ENCODE results near the gene HOXC13.

The HOXC13 gene

GRCh38 chr12:53955036-53955775 lies 16.6 kb downstream of the HOXC13 start:
- no peak for TF ChIP-seq POLR2A (IDR thresholded peaks at IDR 0.05; ENCODE audit: low read depth, low read length)
- FAIRE-seq (no peak), DNase-seq (ENCODE audit: insufficient read length, low spot score) (no peak)

- no peak for FAIRE-seq
- no peak for DNase-seq (ENCODE audit: insufficient read length, low spot score)
- no peak for TF ChIP-seq POLR2A (IDR thresholded peaks at IDR 0.05; ENCODE audit: low read depth, low read length)
These were observed 17.2 kb downstream of the HOXC13 start for GRCh38 chr12:53955776-53956250.

DNA sequence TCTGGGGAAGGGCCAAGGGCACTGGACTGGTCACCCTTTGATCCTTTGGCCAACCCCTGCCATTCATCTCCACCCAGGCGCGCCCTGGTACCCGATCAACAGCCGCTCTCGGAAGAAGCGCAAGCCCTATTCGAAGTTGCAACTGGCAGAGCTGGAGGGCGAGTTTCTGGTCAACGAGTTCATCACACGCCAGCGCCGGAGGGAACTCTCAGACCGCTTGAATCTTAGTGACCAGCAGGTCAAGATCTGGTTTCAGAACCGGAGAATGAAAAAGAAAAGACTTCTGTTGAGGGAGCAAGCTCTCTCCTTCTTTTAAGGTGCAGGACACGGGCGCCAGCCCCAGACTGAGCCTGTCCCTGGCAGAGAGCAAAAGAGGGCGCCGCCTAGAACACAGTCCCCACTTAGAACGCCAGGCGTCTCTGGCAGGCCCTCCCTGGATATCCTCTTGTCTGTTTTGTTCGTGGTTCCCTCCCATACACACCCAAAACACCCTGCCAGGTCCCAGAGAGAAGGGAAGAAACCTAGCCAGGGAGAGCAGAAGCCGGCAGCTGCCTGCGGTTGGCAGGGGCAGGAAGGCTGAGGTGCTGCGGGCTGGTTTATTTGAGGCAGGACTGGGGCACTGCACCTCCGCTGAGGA lies 17.7 kb downstream of the HOXC13 start:
- DNase-seq (ENCODE audit: insufficient read length, low spot score) (no peak), FAIRE-seq (no peak)
- no peak for TF ChIP-seq POLR2A (IDR thresholded peaks at IDR 0.05; ENCODE audit: low read depth, low read length)

- TF ChIP-seq POLR2A (IDR thresholded peaks at IDR 0.05; ENCODE audit: low read depth, low read length) = no peak
- no peak for DNase-seq (ENCODE audit: insufficient read length, low spot score)
- FAIRE-seq = no peak
These were observed 18.4 kb downstream of the HOXC13 start for GRCh38 chr12:53956914-53957536.

GRCh38 chr12:53958128-53958527 lies 19.5 kb downstream of the HOXC13 start:
- no peak for TF ChIP-seq POLR2A (IDR thresholded peaks at IDR 0.05; ENCODE audit: low read depth, low read length)
- FAIRE-seq = no peak
- DNase-seq (ENCODE audit: insufficient read length, low spot score) = no peak

DNA sequence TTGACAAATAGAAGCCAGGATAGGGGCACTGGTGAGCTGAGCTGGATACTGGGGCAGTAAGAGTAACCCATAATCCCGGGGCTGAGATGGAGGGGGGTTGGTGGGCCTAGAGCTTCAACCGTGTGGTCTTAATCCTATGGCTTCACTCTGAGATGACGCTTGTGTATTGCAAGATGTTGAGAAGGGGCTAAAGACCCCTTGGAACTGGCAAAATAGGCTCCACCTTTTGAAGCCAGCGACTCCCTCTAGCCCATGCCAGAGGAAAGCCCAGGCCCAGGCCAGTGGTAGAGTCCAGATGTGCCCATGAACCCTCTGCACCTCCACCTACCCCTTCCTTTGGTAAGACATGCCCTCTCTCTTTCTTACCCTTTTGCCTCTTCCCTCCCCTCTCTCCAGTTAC lies 20.7 kb downstream of the HOXC13 start:
- TF ChIP-seq POLR2A (IDR thresholded peaks at IDR 0.05; ENCODE audit: low read depth, low read length) = no peak
- DNase-seq (ENCODE audit: insufficient read length, low spot score) = no peak
- FAIRE-seq = no peak

GRCh38 chr12:53960187-53961024 lies 21.8 kb downstream of the HOXC13 start:
- DNase-seq (ENCODE audit: insufficient read length, low spot score) (no peak), FAIRE-seq (no peak)
- TF ChIP-seq POLR2A (IDR thresholded peaks at IDR 0.05; ENCODE audit: low read depth, low read length) = no peak

DNA sequence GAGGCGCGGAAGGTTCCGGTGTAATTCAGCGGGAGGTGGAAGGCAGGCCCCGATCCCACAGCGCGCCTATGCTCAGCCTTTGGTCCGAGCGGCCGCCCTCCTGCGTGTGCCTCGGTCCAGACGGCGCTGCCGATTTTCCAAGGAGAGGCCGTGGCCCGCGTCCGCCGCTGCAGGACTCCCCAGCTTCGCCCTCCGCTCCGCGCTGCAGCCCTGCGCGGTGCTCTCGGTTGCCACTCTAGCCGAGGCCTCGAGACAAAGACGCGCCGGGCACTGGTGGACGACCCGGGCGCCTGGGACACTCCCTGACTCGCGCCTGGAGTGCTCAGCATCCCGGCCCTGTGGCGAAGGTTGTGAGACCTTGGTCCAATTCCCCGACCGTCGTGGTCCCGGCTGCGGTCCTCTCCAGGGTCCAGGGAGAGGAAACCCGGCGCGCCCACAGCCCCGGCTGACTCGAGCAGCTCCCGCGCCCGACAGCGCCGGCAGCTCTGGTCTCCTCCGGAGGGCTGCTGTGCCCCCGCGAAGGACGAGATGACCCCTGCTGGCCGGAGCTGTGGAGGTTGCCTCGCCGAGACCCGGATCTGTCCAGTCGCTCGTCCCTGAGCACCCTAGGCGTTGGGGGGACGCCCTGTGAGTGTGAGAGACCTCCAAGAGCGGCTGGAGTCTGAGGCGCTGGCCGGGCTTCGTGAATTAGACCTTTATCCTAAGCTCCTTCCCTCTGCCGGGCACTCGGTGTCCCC lies 22.6 kb downstream of the HOXC13 start:
- no peak for TF ChIP-seq POLR2A (IDR thresholded peaks at IDR 0.05; ENCODE audit: low read depth, low read length)
- DNase-seq (ENCODE audit: insufficient read length, low spot score) (no peak), FAIRE-seq (no peak)

- FAIRE-seq (no peak), DNase-seq (ENCODE audit: insufficient read length, low spot score) (no peak)
- TF ChIP-seq POLR2A (IDR thresholded peaks at IDR 0.05; ENCODE audit: low read depth, low read length) = no peak
These were observed 24.4 kb downstream of the HOXC13 start for GRCh38 chr12:53963005-53963404.

GRCh38 chr12:53963434-53964314 lies 25.0 kb downstream of the HOXC13 start:
- DNase-seq (ENCODE audit: insufficient read length, low spot score) (no peak), FAIRE-seq (no peak)
- no peak for TF ChIP-seq POLR2A (IDR thresholded peaks at IDR 0.05; ENCODE audit: low read depth, low read length)

- no peak for FAIRE-seq
- DNase-seq (ENCODE audit: insufficient read length, low spot score) = no peak
These were observed 25.7 kb downstream of the HOXC13 start for GRCh38 chr12:53964315-53964713.

More at GRCh38 chr12:53964315-53964713, 25.7 kb downstream of the HOXC13 start:
- TF ChIP-seq POLR2A (IDR thresholded peaks at IDR 0.05; ENCODE audit: low read depth, low read length) = no peak
